AG04449 (cell line): ENCODE measurements around the gene FBXO7.

Experiments used
- CTCF ChIA-PET: fragments of 350-600 bp; formaldehyde crosslinking; extraction: SDS; loops from one replicate; lab custom pipeline; 2021; ENCODE audit warnings: antibody characterized with exemption; lab: Yijun Ruan, JAX
- POLR2A ChIA-PET: fragments of 400-600, 350-600 bp; formaldehyde crosslinking; extraction: SDS; loops from one replicate; lab custom pipeline; 2020; ENCODE audit warnings: antibody characterized with exemption, inconsistent platforms; lab: Yijun Ruan, JAX
- DNase-seq: peaks from one replicate; pipeline ENCODE4 v3.0.0-alpha.2; 2010; ENCODE audit warnings: low read depth, low spot score
- H3K4me3 ChIP-seq: 2 replicates; pipeline ENCODE4 v1.5.1; 2011; ENCODE audit warnings: low read depth, mild to moderate bottlenecking, control low read depth, low read length
- TF ChIP-seq, protein P1 (sequence below): IDR thresholded peaks from one replicate; pipeline ENCODE4 v1.5.1; 2011; ENCODE audit warnings: mild to moderate bottlenecking, moderate library complexity, low read length, control low read depth, inconsistent platforms; ENCODE audit not compliant: insufficient read depth; ENCODE audit errors: missing control alignments

Gene FBXO7

DNA sequence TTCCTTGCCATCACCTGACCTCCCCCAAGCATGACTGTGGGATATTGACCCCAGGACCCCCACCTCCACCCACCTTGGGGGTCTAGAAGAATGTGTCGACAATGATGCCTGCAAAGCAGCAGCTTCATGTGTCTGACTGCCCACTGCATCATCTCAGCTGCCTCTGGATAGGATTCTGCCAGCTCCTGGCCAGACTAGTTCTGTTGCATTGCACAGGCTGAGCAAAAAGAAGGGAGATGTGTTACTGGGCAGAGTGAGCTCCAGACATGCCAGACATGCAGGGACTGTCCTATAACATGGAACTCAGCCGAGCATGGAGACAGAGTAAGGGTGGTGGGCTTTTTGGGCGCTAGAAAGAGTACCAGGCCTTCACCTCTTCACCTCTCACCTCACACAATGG is 36.7 kb downstream of the FBXO7 start:
- CTCF ChIA-PET: interaction anchor here (1.5 to 2.2 kb wide), 2 partner anchors 285 to 475 kb away, joined by 3 to 7 read pairs; no protein-coding TSS in a partner anchor
- no peak overlapping the region for H3K4me3 ChIP-seq
- POLR2A ChIA-PET: no interaction called here
- no peak for DNase-seq
- TF ChIP-seq, protein P1, sequence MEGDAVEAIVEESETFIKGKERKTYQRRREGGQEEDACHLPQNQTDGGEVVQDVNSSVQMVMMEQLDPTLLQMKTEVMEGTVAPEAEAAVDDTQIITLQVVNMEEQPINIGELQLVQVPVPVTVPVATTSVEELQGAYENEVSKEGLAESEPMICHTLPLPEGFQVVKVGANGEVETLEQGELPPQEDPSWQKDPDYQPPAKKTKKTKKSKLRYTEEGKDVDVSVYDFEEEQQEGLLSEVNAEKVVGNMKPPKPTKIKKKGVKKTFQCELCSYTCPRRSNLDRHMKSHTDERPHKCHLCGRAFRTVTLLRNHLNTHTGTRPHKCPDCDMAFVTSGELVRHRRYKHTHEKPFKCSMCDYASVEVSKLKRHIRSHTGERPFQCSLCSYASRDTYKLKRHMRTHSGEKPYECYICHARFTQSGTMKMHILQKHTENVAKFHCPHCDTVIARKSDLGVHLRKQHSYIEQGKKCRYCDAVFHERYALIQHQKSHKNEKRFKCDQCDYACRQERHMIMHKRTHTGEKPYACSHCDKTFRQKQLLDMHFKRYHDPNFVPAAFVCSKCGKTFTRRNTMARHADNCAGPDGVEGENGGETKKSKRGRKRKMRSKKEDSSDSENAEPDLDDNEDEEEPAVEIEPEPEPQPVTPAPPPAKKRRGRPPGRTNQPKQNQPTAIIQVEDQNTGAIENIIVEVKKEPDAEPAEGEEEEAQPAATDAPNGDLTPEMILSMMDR: no peak

DNA sequence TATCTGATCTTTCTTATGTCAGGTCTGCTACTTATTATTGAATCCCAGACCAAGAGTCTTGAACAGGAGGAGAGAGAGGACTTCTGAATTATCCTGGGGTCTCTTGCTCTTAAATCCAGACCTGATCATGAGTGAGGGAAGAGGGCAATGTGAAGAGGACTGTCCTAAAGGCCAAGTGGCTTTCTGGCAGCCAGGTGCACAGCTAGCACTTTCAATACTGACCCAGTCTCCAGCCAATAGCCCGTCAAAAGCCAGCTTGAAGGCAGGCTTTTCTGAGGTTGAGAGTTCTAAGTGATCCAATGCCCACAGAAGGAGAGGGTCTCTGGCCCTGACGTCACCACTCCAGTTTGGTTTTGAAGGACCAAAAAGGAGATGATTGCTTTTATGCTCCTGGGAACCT is 37.2 kb downstream of the FBXO7 start:
- ChIA-PET POLR2A (no interaction called here), CTCF (interaction anchor here (2.2 kb wide), 1 partner anchor 285 kb away, joined by 7 read pairs; no protein-coding TSS in a partner anchor)
- H3K4me3 ChIP-seq: no peak overlapping the region
- TF ChIP-seq, protein P1: no peak
- DNase-seq: no peak

DNA sequence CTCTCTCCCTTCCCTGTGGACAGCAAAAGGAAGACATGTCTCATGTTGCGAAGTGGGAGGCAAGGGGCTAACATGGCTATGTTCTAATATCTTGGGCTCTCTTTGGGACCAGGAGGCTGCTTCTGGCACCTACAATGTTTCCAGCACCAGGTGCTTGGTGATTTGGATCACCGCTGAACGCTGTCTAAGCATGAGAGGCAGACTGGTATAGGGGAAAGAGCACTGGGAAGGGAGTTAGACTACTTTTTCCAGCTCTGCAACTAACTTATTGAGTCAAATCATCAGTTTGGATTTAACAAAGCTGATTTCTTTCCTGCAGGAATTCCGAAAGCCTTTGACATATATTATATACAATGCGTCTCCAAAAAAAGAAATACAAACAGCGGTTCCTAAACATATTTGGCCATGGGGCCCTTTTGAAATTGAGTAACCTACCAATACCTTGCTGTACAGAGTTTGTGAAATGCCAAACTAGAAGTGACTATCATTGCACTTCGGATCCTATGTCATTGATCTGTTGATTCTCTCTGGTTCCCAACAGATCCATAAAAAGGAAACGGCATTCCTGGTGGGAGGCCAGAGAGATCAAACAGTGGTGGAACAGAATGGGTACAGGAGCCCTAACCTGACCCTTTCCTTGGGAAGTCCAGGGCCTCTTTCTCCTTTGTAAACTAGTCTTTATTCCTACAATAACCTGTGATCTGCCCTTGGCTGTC is 37.8 kb downstream of the FBXO7 start:
- no peak for DNase-seq
- POLR2A ChIA-PET: no interaction called here
- TF ChIP-seq, protein P1: no peak
- CTCF ChIA-PET: interaction anchor here (2.2 kb wide), 1 partner anchor 284 kb away, joined by 7 read pairs; no protein-coding TSS in a partner anchor
- H3K4me3 ChIP-seq: no peak overlapping the region

DNA sequence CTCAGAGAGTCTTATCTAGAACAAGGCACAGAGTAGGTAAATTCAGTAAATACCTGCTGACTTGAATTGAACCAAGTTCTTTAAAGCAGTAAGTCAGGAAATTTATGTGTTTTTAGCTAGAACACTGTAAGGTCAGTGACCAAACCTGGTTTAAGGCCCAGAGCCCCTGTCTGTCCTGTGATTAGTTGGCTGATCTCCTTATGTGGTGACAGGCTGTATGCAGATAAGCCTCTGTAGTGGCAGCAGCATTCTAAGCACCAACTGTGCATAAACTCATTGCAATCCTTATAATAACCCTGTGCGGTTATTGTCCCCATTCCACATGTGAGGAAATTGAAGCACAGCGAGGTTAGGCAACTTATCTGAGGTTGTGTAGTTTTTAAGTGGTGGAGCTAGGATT is 40.5 kb downstream of the FBXO7 start:
- ChIA-PET POLR2A (no interaction called here), CTCF (interaction anchor here (1.2 to 8.3 kb wide), 2 partner anchors 13 to 281 kb away, joined by 3 to 62 read pairs; no protein-coding TSS in a partner anchor)
- DNase-seq: no peak
- TF ChIP-seq, protein P1: no peak
- no peak overlapping the region for H3K4me3 ChIP-seq

DNA sequence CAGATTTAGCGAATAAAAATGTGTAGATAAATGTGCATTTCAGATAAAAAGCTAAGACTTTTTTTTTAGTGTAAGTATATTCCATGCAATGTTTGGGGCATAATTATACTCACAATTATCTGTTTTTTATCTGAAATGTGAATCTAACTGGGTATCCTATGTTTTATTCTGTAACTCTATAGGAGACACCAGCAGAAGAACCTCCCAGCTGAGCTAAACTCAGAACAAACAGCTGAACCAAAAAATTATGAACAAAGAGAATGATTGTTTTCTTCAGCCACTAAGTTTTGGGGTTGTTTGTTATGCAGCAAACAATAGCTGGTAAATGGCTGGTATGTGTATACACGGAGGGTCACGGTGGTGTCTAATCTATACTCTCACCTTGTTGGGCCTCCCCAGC is 42.9 kb downstream of the FBXO7 start:
- CTCF ChIA-PET: interaction anchor here (0.9 to 8.3 kb wide), 2 partner anchors 11 to 306 kb away, joined by 3 to 62 read pairs; no protein-coding TSS in a partner anchor
- no peak for DNase-seq
- TF ChIP-seq, protein P1: no peak
- no peak overlapping the region for H3K4me3 ChIP-seq
- POLR2A ChIA-PET: no interaction called here

DNA sequence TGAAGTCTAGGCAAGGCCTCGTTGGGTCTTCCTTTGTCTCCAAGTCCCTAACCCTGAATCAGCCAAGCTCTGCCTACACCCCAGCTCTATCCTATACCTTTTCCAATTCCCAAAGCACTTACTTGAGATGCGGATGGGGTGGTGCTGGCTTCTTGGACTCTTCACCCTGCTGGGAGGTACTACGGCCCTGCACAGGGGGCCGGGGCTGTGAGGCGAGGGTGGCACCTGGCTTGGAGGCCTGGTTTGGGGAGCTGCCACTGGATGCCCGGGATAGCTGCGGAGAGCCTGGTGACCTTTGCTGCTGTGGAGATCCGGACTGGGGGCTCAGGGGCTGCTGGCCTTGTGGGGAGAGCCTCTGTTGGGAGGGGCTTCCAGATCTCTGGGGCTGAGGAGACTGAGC is 43.3 kb downstream of the FBXO7 start:
- TF ChIP-seq, protein P1: no peak
- ChIA-PET POLR2A (no interaction called here), CTCF (interaction anchor here (0.9 to 8.3 kb wide), 3 partner anchors 11 to 305 kb away, joined by 3 to 62 read pairs (median 5); no protein-coding TSS in a partner anchor)
- no peak for DNase-seq
- H3K4me3 ChIP-seq: no peak overlapping the region
